SK-N-SH (cell line): ENCODE data around the gene MLLT3. TPM values are rescaled to one million over a fixed set of nuclear protein-coding genes. Genes with fewer than 3 reads are reported as not detected.

Experiments used
- CTCF ChIA-PET: fragments of 300-600, 350-600 bp; formaldehyde crosslinking; extraction: SDS; loops from one replicate; lab custom pipeline; 2021; lab: Yijun Ruan, JAX
- POLR2A ChIA-PET: fragments of 350-600 bp; sonication (Branson Sonifier 250); formaldehyde crosslinking; extraction: SDS; loops from one replicate; lab custom pipeline; 2020; ENCODE audit warnings: antibody characterized with exemption, inconsistent platforms; lab: Yijun Ruan, JAX
- DNase-seq: peaks from one replicate; pipeline ENCODE4 v3.0.0; 2012
- H2AFZ ChIP-seq: fragments of 200-600 bp; sonication (generic); 2 replicates; pipeline ENCODE4 v1.8.1; 2016; ENCODE audit warnings: antibody characterized with exemption, mild to moderate bottlenecking, low read depth
- H3F3A ChIP-seq: fragments of 200-600 bp; sonication (generic); replicated peaks from 2 replicates; pipeline ENCODE3; 2016; ENCODE audit warnings: antibody characterized with exemption, mild to moderate bottlenecking; ENCODE audit not compliant: insufficient read depth
- H3K27ac ChIP-seq, 2 experiments: fragments of 200-500 bp in 1 of 2; fragments of 200-600 bp in 1 of 2; sonication (Bioruptor generic) in 1 of 2; sonication (generic), shearing (Covaris generic) in 1 of 2; 2 replicates each; pipeline versions ENCODE4 v1.5.1 to v1.6.1; 2014 to 2016; ENCODE audit warnings: low read depth in 2 of 2, inconsistent platforms in 1 of 2, low read length in 1 of 2, mild to moderate bottlenecking in 1 of 2, mixed read lengths in 1 of 2
- H3K27me3 ChIP-seq: fragments of 200-600 bp; sonication (generic), shearing (Covaris generic); 2 replicates; pipeline ENCODE4 v1.6.1; 2016; ENCODE audit warnings: mixed run types; ENCODE audit not compliant: insufficient read depth
- H3K36me3 ChIP-seq, 2 experiments: fragments of 200-500 bp in 1 of 2; fragments of 200-600 bp in 1 of 2; sonication (Bioruptor generic) in 1 of 2; sonication (generic) in 1 of 2; replicated peaks in 1 of 2; 2 replicates each; pipeline versions ENCODE3 to v1.5.1; 2014 to 2016; ENCODE audit warnings: low read length in 1 of 2, mild to moderate bottlenecking in 1 of 2; ENCODE audit not compliant: insufficient read depth in 2 of 2, control insufficient read depth in 1 of 2
- H3K4me1 ChIP-seq, 2 experiments: fragments of 200-500 bp in 1 of 2; fragments of 200-600 bp in 1 of 2; sonication (Bioruptor generic) in 1 of 2; sonication (generic), shearing (Covaris generic) in 1 of 2; 2 replicates each; pipeline versions ENCODE4 v1.5.1 to v1.6.1; 2014 to 2016; ENCODE audit warnings: low read depth in 1 of 2, low read length in 1 of 2, mixed run types in 1 of 2; ENCODE audit not compliant: insufficient read depth in 2 of 2, control insufficient read depth in 1 of 2
- H3K4me2 ChIP-seq: fragments of 200-600 bp; sonication (generic), shearing (Covaris generic); 2 replicates; pipeline ENCODE4 v1.6.1; 2017; ENCODE audit warnings: mixed run types
- H3K4me3 ChIP-seq, 2 experiments: fragments of 200-500 bp in 1 of 2; fragments of 200-600 bp in 1 of 2; sonication (Bioruptor generic) in 1 of 2; sonication (generic), shearing (Covaris generic) in 1 of 2; 2 replicates each; pipeline versions ENCODE4 v1.5.1 to v1.8.1; 2014 to 2016; ENCODE audit warnings: low read depth in 2 of 2, inconsistent platforms in 1 of 2, low read length in 1 of 2, mild to moderate bottlenecking in 1 of 2, mixed read lengths in 1 of 2, moderate library complexity in 1 of 2
- H3K79me2 ChIP-seq: fragments of 200-600 bp; sonication (generic); 2 replicates; pipeline ENCODE4 v1.8.1; 2017; ENCODE audit warnings: mild to moderate bottlenecking; ENCODE audit not compliant: insufficient read depth
- H3K9ac ChIP-seq: fragments of 200-600 bp; sonication (generic); 2 replicates; pipeline ENCODE4 v1.6.1; 2017; ENCODE audit warnings: mixed run types
- H3K9me2 ChIP-seq: fragments of 200-600 bp; sonication (generic); 2 replicates; pipeline ENCODE4 v1.6.1; 2017; ENCODE audit warnings: mixed run types
- H3K9me3 ChIP-seq: fragments of 200-600 bp; sonication (generic); 2 replicates; pipeline ENCODE4 v1.6.1; 2017; ENCODE audit warnings: mixed run types, mild to moderate bottlenecking, moderate library complexity
- H4K20me1 ChIP-seq: fragments of 200-600 bp; sonication (generic); 2 replicates; pipeline ENCODE4 v1.6.1; 2017; ENCODE audit warnings: mild to moderate bottlenecking, mixed run types; ENCODE audit not compliant: insufficient read depth
- CTCF ChIP-seq: fragments of 200-600 bp; sonication (generic); IDR thresholded peaks from 2 replicates; pipeline ENCODE4 v1.6.1; 2017; ENCODE audit warnings: antibody characterized with exemption, mild to moderate bottlenecking, moderate library complexity
- ELF1 ChIP-seq: IDR thresholded peaks from 2 replicates; pipeline ENCODE4 v1.4.0; 2012
- NRF1 ChIP-seq: IDR thresholded peaks from 2 replicates; pipeline ENCODE4 v1.6.1; 2012; ENCODE audit warnings: low read depth, mild to moderate bottlenecking, low read length
- POLR2AphosphoS5 ChIP-seq: IDR thresholded peaks from 2 replicates; pipeline ENCODE4 v1.6.1; 2012; ENCODE audit warnings: low read depth, low read length
- RFX5 ChIP-seq: IDR thresholded peaks from 2 replicates; pipeline ENCODE4 v1.6.1; 2012; ENCODE audit warnings: mild to moderate bottlenecking, improper control_type of control experiment, low read length
- SMC3 ChIP-seq: IDR thresholded peaks from 2 replicates; pipeline ENCODE4 v1.6.1; 2012; ENCODE audit warnings: low read depth, low read length, improper control_type of control experiment
- ZBTB33 ChIP-seq: IDR thresholded peaks from 2 replicates; pipeline ENCODE4 v1.4.0; 2012; ENCODE audit warnings: low read depth, borderline replicate concordance
- WGBS: methylation state at CpG from one replicate; pipeline ENCODE4 v1.1.6; 2017; ENCODE audit warnings: low lambda C conversion rate; 5-methylcytosine and 5-hydroxymethylcytosine counted together
- polyA plus RNA-seq, 3 experiments: library from polyadenylated mRNA; depleted of rRNA; stranded (reverse); fragments of >200 nt; gene quantifications; 2 replicates each; pipeline ENCODE4 v1.2.3, GENCODE V29; 2012

Gene MLLT3
- polyA plus RNA-seq, 1 of the 3 experiments (the other 2 are of a cell fraction), result 3.9 TPM

- no peak for TF ChIP-seq SMC3
- no peak for TF ChIP-seq RFX5
- TF ChIP-seq ZBTB33, result no peak
- no peak for TF ChIP-seq NRF1
- TF ChIP-seq ELF1, result no peak
- TF ChIP-seq POLR2AphosphoS5, result no peak
These were observed 1.4 kb upstream of the MLLT3 start (continued) for GRCh38 chr9:20623748-20624124.

GRCh38 chr9:20623021-20623747, 885 bp upstream of the MLLT3 start:
- no peak for DNase-seq
- Histone ChIP-seq H3K27me3 (no peaks in the 10 kb centered on the region), H3K4me3 (peak overlapping the region; percentile 81 to 100), H2AFZ (peak overlapping the region; percentile 93), H3K79me2 (no peaks in the 10 kb centered on the region), H3K9me2 (no peaks in the 10 kb centered on the region), H3K27ac (peak overlapping the region in 1 of 2 experiments; percentile 28; a peak in 1 of 4 replicates), H3K36me3 (no peaks in the 10 kb centered on the region), H3K4me2 (peak overlapping the region; percentile 92), H3F3A (peaks cover 6% of the 10 kb centered on the region), H3K9me3 (no peaks in the 10 kb centered on the region), H3K9ac (peak overlapping the region; percentile 58; the same call in 1 of the 2 replicates), H3K4me1 (peaks cover 6 to 8% of the 10 kb centered on the region in 2 experiments; a peak in 3 of 4 replicates)
- POLR2A ChIA-PET, result interaction anchor here (1.8 kb wide), 1 partner anchor 61 kb away, joined by 8 read pairs; the partner anchor contains the start of gene FOCAD
- WGBS, result 1% methylated on average over 36 of the region's 40 CpGs
- TF ChIP-seq ELF1, result no peak
- TF ChIP-seq CTCF, result 0 out of 2 replicates have a peak, but pooled peaks have one; percentile 8
- TF ChIP-seq, all 33 proteins: peak for 1
- no peaks in the 10 kb centered on the region for H4K20me1 ChIP-seq
- CTCF ChIA-PET, result interaction anchor here (1.0 to 6.7 kb wide), 13 partner anchors 9 to 699 kb away, joined by 3 to 107 read pairs (median 5); no protein-coding TSS in a partner anchor
